ENCODE measurements around the gene SPAG16.

The SPAG16 gene

DNA sequence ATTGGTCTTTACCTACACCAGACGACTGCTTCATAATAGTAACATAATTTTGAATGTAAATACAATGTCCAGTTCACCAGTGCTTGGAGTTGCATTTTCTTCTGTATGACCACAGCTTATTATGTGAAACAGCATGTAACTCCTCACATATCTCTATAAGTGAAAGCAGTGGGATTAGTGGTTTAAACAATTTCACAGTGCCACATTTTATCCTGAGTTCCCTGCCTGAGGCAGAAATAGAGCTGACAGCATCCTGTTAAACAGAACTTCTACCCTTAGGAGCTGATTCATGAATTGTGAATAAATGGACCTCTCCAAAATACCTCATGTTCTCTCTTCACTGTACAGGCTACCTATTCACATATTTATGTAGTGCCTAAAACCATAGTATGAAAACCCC is 584.3 kb downstream of the SPAG16 start:
- Histone ChIP-seq H3K36me3 (ENCODE audit: control insufficient read depth in 5 of 5, insufficient read depth in 5 of 5, low read length in 5 of 5) (no peaks in the 10 kb centered on the region), H3K9me3 (ENCODE audit: control insufficient read depth in 5 of 5, low read length in 5 of 5) (peaks cover 0 to 5% (median 0%) of the 10 kb centered on the region in 5 donors), H3K4me1 (ENCODE audit: control insufficient read depth in 5 of 5, insufficient read depth in 5 of 5, low read length in 5 of 5) (no peaks in the 10 kb centered on the region), H3K4me3 (ENCODE audit: low read depth in 1 of 5, low read length in 5 of 5) (no peak overlapping the region), H3K27ac (ENCODE audit: low read depth, low read length) (no peak overlapping the region), H3K9ac (ENCODE audit: low read length in 5 of 5) (no peak overlapping the region), H3K27me3 (ENCODE audit: control insufficient read depth in 5 of 5, insufficient read depth in 4 of 5, low read length in 5 of 5) (no peaks in the 10 kb centered on the region)

DNA sequence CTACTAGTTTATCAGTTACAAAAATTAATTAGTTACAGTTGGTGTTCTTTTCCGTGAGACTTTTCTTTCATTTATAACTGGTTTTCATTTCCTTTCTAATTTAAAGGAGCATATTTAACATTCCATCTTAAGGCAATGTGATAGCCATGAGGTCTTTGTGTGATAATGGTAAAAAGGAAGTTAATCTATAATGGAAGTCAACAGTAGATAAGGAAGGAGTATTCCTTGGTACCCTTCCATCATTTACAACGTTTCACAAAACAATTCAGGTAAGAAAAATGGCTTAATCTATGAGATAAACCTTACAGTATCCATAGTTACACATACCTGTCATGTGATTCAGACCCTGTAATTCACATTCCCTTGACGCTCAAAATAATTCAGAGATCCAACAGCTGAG is 601.2 kb downstream of the SPAG16 start:
- Histone ChIP-seq H3K9me3 (ENCODE audit: control insufficient read depth in 5 of 5, low read length in 5 of 5) (no peaks in the 10 kb centered on the region), H3K9ac (ENCODE audit: low read length in 5 of 5) (no peak overlapping the region), H3K27ac (ENCODE audit: low read depth, low read length) (no peak overlapping the region), H3K36me3 (ENCODE audit: control insufficient read depth in 5 of 5, insufficient read depth in 5 of 5, low read length in 5 of 5) (no peaks in the 10 kb centered on the region), H3K4me3 (ENCODE audit: low read depth in 1 of 5, low read length in 5 of 5) (no peak overlapping the region), H3K4me1 (ENCODE audit: control insufficient read depth in 5 of 5, insufficient read depth in 5 of 5, low read length in 5 of 5) (no peaks in the 10 kb centered on the region), H3K27me3 (ENCODE audit: control insufficient read depth in 5 of 5, insufficient read depth in 4 of 5, low read length in 5 of 5) (no peaks in the 10 kb centered on the region)

- H3K9me3 ChIP-seq (ENCODE audit: control insufficient read depth in 5 of 5, low read length in 5 of 5), result peaks cover 0 to 9% (median 7%) of the 10 kb centered on the region in 5 donors
- H3K27me3 ChIP-seq (ENCODE audit: control insufficient read depth in 5 of 5, insufficient read depth in 4 of 5, low read length in 5 of 5), result no peaks in the 10 kb centered on the region
- H3K4me3 ChIP-seq (ENCODE audit: low read depth in 1 of 5, low read length in 5 of 5), result no peak overlapping the region
- H3K27ac ChIP-seq (ENCODE audit: low read depth, low read length), result no peak overlapping the region
- no peak overlapping the region for H3K9ac ChIP-seq (ENCODE audit: low read length in 5 of 5)
- H3K4me1 ChIP-seq (ENCODE audit: control insufficient read depth in 5 of 5, insufficient read depth in 5 of 5, low read length in 5 of 5), result no peaks in the 10 kb centered on the region
- no peaks in the 10 kb centered on the region for H3K36me3 ChIP-seq (ENCODE audit: control insufficient read depth in 5 of 5, insufficient read depth in 5 of 5, low read length in 5 of 5)
These were observed 630.2 kb downstream of the SPAG16 start for GRCh38 chr2:213914510-213914909.

DNA sequence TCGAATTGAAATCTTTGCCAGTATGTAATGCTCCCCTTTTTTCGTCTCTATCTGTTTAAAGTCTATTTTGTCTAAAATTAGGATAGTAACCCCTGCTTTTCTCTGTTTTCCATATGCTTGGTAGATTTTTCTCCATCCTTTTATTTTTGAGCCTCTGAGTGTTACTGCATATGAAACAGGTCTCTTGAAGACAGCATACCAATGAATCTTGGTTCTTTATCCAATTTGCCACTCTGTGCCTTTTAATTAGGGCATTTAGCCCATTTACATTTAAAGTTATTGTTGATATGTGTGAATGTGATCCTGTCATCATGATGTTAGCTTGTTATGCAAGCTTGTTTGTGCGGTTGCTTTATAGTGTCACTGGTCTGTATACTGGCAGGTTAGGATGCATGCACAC is 635.8 kb downstream of the SPAG16 start:
- H3K4me1 ChIP-seq (ENCODE audit: control insufficient read depth in 5 of 5, insufficient read depth in 5 of 5, low read length in 5 of 5), result no peaks in the 10 kb centered on the region
- H3K4me3 ChIP-seq (ENCODE audit: low read depth in 1 of 5, low read length in 5 of 5), result peak overlapping the region in 2 of 5 donors; percentile 35 to 37
- no peaks in the 10 kb centered on the region for H3K36me3 ChIP-seq (ENCODE audit: control insufficient read depth in 5 of 5, insufficient read depth in 5 of 5, low read length in 5 of 5)
- peaks cover 6 to 37% (median 24%) of the 10 kb centered on the region in 5 donors for H3K9me3 ChIP-seq (ENCODE audit: control insufficient read depth in 5 of 5, low read length in 5 of 5)
- H3K27me3 ChIP-seq (ENCODE audit: control insufficient read depth in 5 of 5, insufficient read depth in 4 of 5, low read length in 5 of 5), result no peaks in the 10 kb centered on the region
- H3K27ac ChIP-seq (ENCODE audit: low read depth, low read length), result no peak overlapping the region
- H3K9ac ChIP-seq (ENCODE audit: low read length in 5 of 5), result no peak overlapping the region

- H3K27ac ChIP-seq (ENCODE audit: low read depth, low read length), result no peak overlapping the region
- peaks cover 6 to 32% (median 19%) of the 10 kb centered on the region in 5 donors for H3K9me3 ChIP-seq (ENCODE audit: control insufficient read depth in 5 of 5, low read length in 5 of 5)
- H3K9ac ChIP-seq (ENCODE audit: low read length in 5 of 5), result no peak overlapping the region
- H3K4me3 ChIP-seq (ENCODE audit: low read depth in 1 of 5, low read length in 5 of 5), result no peak overlapping the region
- H3K36me3 ChIP-seq (ENCODE audit: control insufficient read depth in 5 of 5, insufficient read depth in 5 of 5, low read length in 5 of 5), result no peaks in the 10 kb centered on the region
- no peaks in the 10 kb centered on the region for H3K27me3 ChIP-seq (ENCODE audit: control insufficient read depth in 5 of 5, insufficient read depth in 4 of 5, low read length in 5 of 5)
- no peaks in the 10 kb centered on the region for H3K4me1 ChIP-seq (ENCODE audit: control insufficient read depth in 5 of 5, insufficient read depth in 5 of 5, low read length in 5 of 5)
These were observed 639.3 kb downstream of the SPAG16 start for GRCh38 chr2:213923543-213923942.

GRCh38 chr2:213934560-213934959 is 650.3 kb downstream of the SPAG16 start:
- Histone ChIP-seq H3K9ac (ENCODE audit: low read length in 5 of 5) (no peak overlapping the region), H3K27me3 (ENCODE audit: control insufficient read depth in 5 of 5, insufficient read depth in 4 of 5, low read length in 5 of 5) (no peaks in the 10 kb centered on the region), H3K4me3 (ENCODE audit: low read depth in 1 of 5, low read length in 5 of 5) (no peak overlapping the region), H3K36me3 (ENCODE audit: control insufficient read depth in 5 of 5, insufficient read depth in 5 of 5, low read length in 5 of 5) (no peaks in the 10 kb centered on the region), H3K9me3 (ENCODE audit: control insufficient read depth in 5 of 5, low read length in 5 of 5) (no peaks in the 10 kb centered on the region), H3K4me1 (ENCODE audit: control insufficient read depth in 5 of 5, insufficient read depth in 5 of 5, low read length in 5 of 5) (no peaks in the 10 kb centered on the region), H3K27ac (ENCODE audit: low read depth, low read length) (no peak overlapping the region)

DNA sequence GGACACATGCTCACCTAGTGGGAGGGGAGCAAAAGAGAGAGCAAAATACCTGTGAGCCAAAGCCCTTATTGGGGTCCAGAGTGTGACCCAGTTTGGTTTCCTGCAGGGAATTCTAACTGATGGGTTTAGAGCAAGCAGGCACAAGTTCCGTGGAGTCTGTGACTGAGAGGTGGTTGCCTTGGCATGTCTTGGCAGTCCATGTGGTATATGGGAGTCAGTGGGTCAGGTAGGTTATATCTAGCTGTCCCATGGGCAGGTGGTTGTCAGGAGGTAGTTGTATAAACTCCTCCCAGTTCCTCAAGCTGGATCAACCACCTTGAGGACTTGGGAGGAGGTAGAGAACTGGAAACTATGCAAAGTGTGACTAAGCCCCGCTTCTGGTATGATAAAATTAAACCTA is 673.8 kb downstream of the SPAG16 start:
- Histone ChIP-seq H3K27me3 (ENCODE audit: control insufficient read depth in 5 of 5, insufficient read depth in 4 of 5, low read length in 5 of 5) (no peaks in the 10 kb centered on the region), H3K9ac (ENCODE audit: low read length in 5 of 5) (no peak overlapping the region), H3K9me3 (ENCODE audit: control insufficient read depth in 5 of 5, low read length in 5 of 5) (no peaks in the 10 kb centered on the region), H3K4me1 (ENCODE audit: control insufficient read depth in 5 of 5, insufficient read depth in 5 of 5, low read length in 5 of 5) (no peaks in the 10 kb centered on the region), H3K36me3 (ENCODE audit: control insufficient read depth in 5 of 5, insufficient read depth in 5 of 5, low read length in 5 of 5) (no peaks in the 10 kb centered on the region), H3K4me3 (ENCODE audit: low read depth in 1 of 5, low read length in 5 of 5) (no peak overlapping the region), H3K27ac (ENCODE audit: low read depth, low read length) (no peak overlapping the region)

- H3K36me3 ChIP-seq (ENCODE audit: control insufficient read depth in 5 of 5, insufficient read depth in 5 of 5, low read length in 5 of 5), result no peaks in the 10 kb centered on the region
- H3K9ac ChIP-seq (ENCODE audit: low read length in 5 of 5), result no peak overlapping the region
- H3K4me3 ChIP-seq (ENCODE audit: low read depth in 1 of 5, low read length in 5 of 5), result no peak overlapping the region
- H3K27ac ChIP-seq (ENCODE audit: low read depth, low read length), result no peak overlapping the region
- no peaks in the 10 kb centered on the region for H3K9me3 ChIP-seq (ENCODE audit: control insufficient read depth in 5 of 5, low read length in 5 of 5)
- no peaks in the 10 kb centered on the region for H3K27me3 ChIP-seq (ENCODE audit: control insufficient read depth in 5 of 5, insufficient read depth in 4 of 5, low read length in 5 of 5)
- H3K4me1 ChIP-seq (ENCODE audit: control insufficient read depth in 5 of 5, insufficient read depth in 5 of 5, low read length in 5 of 5), result no peaks in the 10 kb centered on the region
These were observed 675.3 kb downstream of the SPAG16 start for GRCh38 chr2:213959589-213959988.

DNA sequence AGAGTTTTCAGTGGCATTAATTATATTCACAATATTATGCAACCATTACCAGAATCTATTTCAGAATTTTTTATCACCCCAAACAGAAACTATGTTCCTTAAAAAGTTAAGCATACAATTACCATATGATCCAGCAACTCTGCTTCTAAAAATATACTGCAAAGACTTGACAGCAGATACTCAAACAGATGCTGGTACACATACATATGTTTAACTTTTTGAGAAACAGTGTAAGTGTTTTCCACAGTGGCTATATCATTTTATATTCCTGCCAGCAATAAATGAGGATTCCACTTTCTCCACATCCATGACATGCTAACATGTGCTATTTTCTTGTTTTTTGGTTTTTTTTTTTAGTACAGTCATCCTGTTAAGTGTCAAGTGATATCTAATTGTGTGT is 687.3 kb downstream of the SPAG16 start:
- no peaks in the 10 kb centered on the region for H3K27me3 ChIP-seq (ENCODE audit: control insufficient read depth in 5 of 5, insufficient read depth in 4 of 5, low read length in 5 of 5)
- no peaks in the 10 kb centered on the region for H3K36me3 ChIP-seq (ENCODE audit: control insufficient read depth in 5 of 5, insufficient read depth in 5 of 5, low read length in 5 of 5)
- H3K9me3 ChIP-seq (ENCODE audit: control insufficient read depth in 5 of 5, low read length in 5 of 5), result no peaks in the 10 kb centered on the region
- H3K4me3 ChIP-seq (ENCODE audit: low read depth in 1 of 5, low read length in 5 of 5), result no peak overlapping the region
- no peak overlapping the region for H3K9ac ChIP-seq (ENCODE audit: low read length in 5 of 5)
- no peak overlapping the region for H3K27ac ChIP-seq (ENCODE audit: low read depth, low read length)
- no peaks in the 10 kb centered on the region for H3K4me1 ChIP-seq (ENCODE audit: control insufficient read depth in 5 of 5, insufficient read depth in 5 of 5, low read length in 5 of 5)

- Histone ChIP-seq H3K27ac (ENCODE audit: low read depth, low read length) (no peak overlapping the region), H3K36me3 (ENCODE audit: control insufficient read depth in 5 of 5, insufficient read depth in 5 of 5, low read length in 5 of 5) (no peaks in the 10 kb centered on the region), H3K27me3 (ENCODE audit: control insufficient read depth in 5 of 5, insufficient read depth in 4 of 5, low read length in 5 of 5) (no peaks in the 10 kb centered on the region), H3K9ac (ENCODE audit: low read length in 5 of 5) (no peak overlapping the region), H3K4me1 (ENCODE audit: control insufficient read depth in 5 of 5, insufficient read depth in 5 of 5, low read length in 5 of 5) (no peaks in the 10 kb centered on the region), H3K4me3 (ENCODE audit: low read depth in 1 of 5, low read length in 5 of 5) (no peak overlapping the region), H3K9me3 (ENCODE audit: control insufficient read depth in 5 of 5, low read length in 5 of 5) (no peaks in the 10 kb centered on the region)
These were observed 696.6 kb downstream of the SPAG16 start for GRCh38 chr2:213980883-213981282.

DNA sequence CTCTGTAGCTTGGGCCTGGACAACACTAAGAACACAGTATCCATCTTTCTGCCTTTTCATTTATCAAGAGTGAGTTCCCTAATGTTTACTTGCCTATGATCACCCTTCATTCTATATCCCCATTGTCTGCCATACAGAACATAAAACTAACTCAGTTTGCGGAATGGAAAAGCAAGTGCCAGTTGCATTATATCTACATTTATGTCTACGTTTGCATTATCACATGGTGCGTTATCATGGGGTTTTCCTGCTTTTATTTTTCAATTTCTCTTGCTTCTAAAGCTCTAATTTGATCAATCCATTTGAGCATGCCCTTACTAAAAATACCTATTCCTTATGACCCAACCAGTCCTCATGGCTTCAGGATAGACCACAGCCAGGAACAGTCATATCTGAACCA is 704.9 kb downstream of the SPAG16 start:
- no peaks in the 10 kb centered on the region for H3K9me3 ChIP-seq (ENCODE audit: control insufficient read depth in 5 of 5, low read length in 5 of 5)
- no peaks in the 10 kb centered on the region for H3K36me3 ChIP-seq (ENCODE audit: control insufficient read depth in 5 of 5, insufficient read depth in 5 of 5, low read length in 5 of 5)
- no peak overlapping the region for H3K9ac ChIP-seq (ENCODE audit: low read length in 5 of 5)
- H3K4me1 ChIP-seq (ENCODE audit: control insufficient read depth in 5 of 5, insufficient read depth in 5 of 5, low read length in 5 of 5), result no peaks in the 10 kb centered on the region
- H3K27me3 ChIP-seq (ENCODE audit: control insufficient read depth in 5 of 5, insufficient read depth in 4 of 5, low read length in 5 of 5), result no peaks in the 10 kb centered on the region
- no peak overlapping the region for H3K4me3 ChIP-seq (ENCODE audit: low read depth in 1 of 5, low read length in 5 of 5)
- no peak overlapping the region for H3K27ac ChIP-seq (ENCODE audit: low read depth, low read length)
